Activated T-cell treated with anti-CD3 and anti-CD28 coated beads for 4 hours (primary cell): ENCODE measurements around the gene C19orf85.
"Not testable (repeated sequence)": the region's sequence is repeated elsewhere in the genome, so short reads cannot be mapped to it uniquely, and the experiment has no call there.

Experiments
- DNase-seq: peaks from one replicate; pipeline ENCODE4 v3.0.0-alpha.2; 2020

Gene C19orf85

GRCh38 chr19:55436847-55437246 lies 27.7 kb downstream of the C19orf85 start:
- DNase-seq: no peak

GRCh38 chr19:55435020-55435419 lies 29.5 kb downstream of the C19orf85 start:
- no peak for DNase-seq

- no peak for DNase-seq
Measured at GRCh38 chr19:55434356-55434919, 30.1 kb downstream of the C19orf85 start.

GRCh38 chr19:55433292-55433691 lies 31.3 kb downstream of the C19orf85 start:
- no peak for DNase-seq

- DNase-seq: no peak
Measured at GRCh38 chr19:55432241-55432959, 32.2 kb downstream of the C19orf85 start.

GRCh38 chr19:55431183-55431582 lies 33.4 kb downstream of the C19orf85 start:
- no peak for DNase-seq

GRCh38 chr19:55426042-55426441 lies 38.5 kb downstream of the C19orf85 start:
- DNase-seq: no peak

GRCh38 chr19:55424518-55424917 lies 40.0 kb downstream of the C19orf85 start:
- no peak for DNase-seq

GRCh38 chr19:55423225-55424005 lies 41.1 kb downstream of the C19orf85 start:
- no peak for DNase-seq

GRCh38 chr19:55421281-55421680 lies 43.3 kb downstream of the C19orf85 start:
- DNase-seq: not testable (repeated sequence)

- DNase-seq: no peak
Measured at GRCh38 chr19:55419624-55420236, 44.8 kb downstream of the C19orf85 start.

GRCh38 chr19:55419103-55419502 lies 45.4 kb downstream of the C19orf85 start:
- DNase-seq: no peak

- peak; percentile 47 for DNase-seq
Measured at GRCh38 chr19:55418185-55418584, 46.4 kb downstream of the C19orf85 start.
